CD4-positive, alpha-beta T cell treated with Interferon alpha-2 for 1 hour (primary cell): Measurements from ENCODE around the gene WDR33.
"Not testable (repeated sequence)": the region's sequence is repeated elsewhere in the genome, so short reads cannot be mapped to it uniquely, and the experiment has no call there.

Experiments used
- DNase-seq, 2 donors: peaks; one replicate each; pipeline ENCODE4 v3.0.0-alpha.2; 2020 to 2022

WDR33 gene

DNA sequence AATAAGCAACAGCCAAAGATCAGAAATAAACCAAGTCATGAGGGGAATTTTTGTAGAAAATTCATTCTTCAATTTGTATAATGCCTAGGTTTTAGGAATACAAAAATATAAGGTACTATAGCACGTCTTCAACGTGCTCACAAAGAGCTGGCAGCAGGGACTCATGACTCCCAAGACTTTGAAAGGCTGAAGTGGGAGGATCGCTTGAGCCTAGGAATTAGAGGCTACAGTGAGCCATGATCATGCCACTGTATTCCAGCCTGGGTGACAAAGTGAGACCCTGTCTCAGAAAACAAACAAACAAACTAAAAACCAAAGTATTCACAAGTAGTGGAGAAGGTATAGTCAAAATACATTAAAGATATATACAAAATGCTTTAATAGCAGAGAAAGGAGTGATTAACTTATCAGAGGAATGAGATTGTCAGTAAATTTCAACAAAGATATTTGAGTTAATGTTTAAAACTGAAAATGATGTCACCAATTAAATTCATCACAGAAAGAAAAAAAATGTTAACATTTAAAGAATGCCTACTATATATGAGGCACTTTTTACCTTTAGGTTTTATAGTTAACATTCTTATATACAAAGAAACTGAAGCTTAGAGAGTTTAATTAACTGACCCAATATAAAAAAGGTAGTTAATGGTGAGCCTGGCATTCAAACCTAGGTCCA is 3.2 kb downstream of the WDR33 start:
- no peak for DNase-seq

DNA sequence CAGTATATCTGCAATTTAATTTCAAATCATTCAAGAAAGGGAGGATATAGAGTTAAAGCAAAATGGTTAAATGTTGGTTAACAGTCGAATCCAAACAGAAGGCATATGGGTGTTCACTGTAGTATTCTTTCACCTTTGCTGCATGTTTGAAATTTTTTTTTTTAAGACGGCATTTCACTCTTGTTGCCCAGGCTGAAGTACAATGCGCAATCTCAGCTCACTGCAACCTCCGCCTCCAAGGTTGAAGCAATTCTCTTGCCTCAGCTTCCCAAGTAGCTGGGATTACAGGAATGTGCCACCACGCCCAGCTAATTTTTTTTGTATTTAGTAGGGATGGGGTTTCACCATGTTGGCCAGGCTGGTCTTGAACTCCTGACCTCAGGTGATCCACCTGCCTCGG is 4.1 kb downstream of the WDR33 start:
- DNase-seq = not testable (repeated sequence)

DNA sequence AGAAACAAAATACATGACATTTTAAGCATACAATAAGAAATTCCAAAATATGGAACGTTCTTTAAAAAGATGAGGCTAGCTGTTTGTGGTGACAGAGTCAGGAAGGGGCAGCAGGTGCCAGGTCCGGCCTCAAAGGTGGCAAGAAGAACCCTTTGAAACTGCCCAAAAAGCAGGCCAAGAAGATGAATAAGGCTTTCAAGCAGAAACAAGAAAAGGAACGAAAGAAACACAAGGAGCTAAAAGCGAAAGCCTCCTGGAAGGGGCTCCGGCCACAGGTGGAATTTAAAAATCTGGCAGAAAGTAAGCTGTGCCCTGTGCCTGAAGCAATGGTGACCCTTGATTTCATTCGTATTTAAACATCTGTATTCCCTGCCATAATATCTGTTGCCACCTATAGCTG is 5.5 kb downstream of the WDR33 start:
- DNase-seq = no peak

DNA sequence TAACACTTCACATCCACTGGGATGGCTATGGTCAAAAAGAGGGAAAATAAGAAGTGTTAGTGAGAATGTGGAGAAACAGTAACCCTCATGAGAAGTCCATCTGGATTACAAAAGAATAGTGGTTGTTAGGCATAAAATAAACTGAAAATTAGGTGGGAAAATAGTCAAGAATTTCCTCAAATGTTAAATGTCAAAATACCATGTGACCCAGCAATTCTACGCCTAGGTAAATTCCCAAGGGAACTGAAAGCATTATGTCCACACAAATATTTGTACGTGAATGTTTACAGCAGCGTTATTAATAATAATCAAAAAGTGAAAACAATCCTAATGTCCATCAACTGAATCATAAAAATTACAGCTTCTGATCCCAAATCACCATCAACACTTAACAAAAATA is 11.0 kb downstream of the WDR33 start:
- no peak for DNase-seq

DNA sequence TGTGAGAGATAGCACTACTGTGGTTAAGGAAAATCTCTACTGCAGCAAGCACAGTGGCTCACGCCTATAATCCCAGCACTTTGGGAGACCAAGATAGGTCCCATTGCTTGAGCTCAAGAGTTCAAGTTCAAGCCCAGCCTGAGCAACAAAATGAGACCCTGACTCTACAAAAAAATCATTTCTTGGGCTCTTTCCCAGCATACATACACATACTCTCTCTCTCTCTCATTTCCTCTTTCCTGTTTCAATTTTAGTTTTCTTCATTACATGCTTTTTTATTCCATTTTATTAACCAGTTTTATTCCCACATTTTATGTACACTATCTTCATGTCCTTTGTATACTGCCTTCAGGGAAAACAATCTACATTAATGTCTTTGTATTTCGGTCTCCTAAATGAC is 14.6 kb downstream of the WDR33 start:
- no peak for DNase-seq

DNA sequence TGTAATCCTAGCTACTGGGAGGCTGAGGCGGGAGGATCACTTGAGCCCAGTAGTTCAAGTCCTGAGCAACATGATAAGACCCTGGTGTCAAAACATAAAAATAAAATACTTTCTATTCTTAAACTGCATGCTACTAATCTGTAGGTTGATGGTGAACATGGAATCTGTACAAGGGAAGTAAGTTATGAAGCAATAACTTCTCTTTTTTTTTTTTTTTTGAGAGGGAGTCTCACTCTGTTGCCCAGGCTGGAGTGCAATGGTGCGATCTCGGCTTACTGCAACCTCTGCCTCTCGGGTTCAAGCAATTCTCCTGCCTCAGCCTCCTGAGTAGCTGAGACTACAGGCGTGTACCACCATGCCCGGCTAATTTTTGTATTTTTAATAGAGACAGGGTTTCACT is 16.1 kb downstream of the WDR33 start:
- not testable (repeated sequence) for DNase-seq

DNA sequence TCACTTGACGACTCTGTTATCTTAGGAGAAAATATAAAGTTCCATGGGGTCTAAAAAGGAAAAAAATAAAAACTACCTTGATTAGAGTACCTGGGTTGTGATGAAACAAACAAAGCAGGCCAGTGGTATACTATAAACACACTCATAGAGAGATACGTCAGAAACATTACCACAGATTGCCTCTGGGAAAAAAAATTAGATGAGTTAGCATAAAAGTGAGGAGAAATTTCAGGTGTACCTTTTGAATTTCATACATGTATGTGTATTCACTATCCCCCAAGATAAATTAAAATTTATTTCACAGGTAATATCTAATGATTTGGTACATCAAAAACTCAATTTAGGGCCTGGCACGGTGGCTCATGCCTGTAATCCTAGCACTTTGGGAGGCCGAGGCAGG is 18.2 kb downstream of the WDR33 start:
- DNase-seq = no peak

DNA sequence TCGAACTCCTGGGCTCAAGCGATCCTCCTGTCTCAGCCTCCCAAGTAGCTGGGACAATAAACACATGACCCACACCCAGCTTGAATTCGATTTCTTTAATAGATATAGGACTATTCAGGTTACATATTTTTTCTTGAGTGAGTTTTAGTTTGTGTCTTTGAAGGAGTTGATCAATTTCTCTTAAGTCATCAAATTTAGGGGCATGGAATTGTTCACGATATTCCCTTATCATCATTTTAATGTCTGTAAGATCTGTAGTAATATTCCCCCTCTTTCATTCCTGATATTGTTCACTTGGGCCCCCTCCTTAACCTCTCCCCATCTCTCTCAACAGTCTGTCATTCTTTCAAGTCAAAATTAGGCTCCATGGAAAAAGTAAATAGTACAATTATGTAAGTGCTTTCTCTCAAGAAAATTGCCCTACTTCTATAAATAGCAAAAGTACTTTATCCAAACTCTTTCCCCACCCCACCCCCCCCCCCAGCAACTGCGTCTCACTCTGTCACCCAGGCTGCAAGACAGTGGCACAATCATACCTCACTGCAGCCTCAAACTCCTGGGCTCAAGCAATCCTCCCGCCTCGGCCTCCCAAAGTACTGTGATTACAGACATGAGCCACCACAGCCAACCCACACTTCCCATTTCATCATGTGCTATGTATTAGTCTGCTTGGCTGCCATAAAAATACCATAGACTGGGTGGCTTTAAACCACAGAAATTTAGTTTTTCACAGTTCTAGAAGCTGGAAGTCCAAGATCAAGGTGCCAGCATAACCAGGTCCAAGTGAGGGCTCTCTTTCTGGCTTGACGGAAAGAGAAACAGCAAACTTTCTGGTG is 20.1 kb downstream of the WDR33 start:
- DNase-seq = no peak

DNA sequence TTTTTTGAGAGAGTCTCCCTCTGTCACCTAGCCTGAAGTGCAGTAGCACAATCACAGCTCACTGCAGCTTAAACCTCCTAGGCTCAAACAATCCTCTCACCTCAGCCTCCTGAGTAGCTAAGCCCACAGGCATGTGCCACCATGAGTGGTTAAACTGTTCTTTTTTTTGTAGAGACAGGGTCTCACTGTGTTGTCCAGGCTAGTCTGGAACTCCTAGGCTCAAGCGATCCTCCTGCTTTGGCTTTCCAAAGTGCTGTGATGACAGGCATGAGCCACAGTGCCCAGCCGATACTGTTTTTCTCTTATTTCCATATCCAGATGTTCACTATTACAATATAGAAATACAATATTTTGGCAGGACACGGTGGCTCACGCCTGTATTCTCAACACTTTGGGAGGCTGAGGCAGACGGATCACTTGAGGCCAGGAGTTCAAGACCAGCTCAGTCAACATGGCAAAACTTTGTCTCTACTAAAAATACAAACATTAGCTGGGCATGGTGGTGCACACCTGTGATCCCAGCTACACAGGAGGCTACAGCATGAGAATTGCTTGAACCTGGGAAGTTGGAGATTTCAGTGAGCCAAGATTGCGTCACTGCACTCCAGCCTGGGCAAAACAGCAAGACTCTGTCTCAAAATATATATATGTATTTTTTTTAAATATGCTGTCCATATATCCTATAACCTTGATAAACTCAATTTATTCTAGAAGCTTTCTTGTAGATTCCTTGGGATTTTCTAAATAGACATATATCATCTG is 24.7 kb downstream of the WDR33 start:
- no peak for DNase-seq

DNA sequence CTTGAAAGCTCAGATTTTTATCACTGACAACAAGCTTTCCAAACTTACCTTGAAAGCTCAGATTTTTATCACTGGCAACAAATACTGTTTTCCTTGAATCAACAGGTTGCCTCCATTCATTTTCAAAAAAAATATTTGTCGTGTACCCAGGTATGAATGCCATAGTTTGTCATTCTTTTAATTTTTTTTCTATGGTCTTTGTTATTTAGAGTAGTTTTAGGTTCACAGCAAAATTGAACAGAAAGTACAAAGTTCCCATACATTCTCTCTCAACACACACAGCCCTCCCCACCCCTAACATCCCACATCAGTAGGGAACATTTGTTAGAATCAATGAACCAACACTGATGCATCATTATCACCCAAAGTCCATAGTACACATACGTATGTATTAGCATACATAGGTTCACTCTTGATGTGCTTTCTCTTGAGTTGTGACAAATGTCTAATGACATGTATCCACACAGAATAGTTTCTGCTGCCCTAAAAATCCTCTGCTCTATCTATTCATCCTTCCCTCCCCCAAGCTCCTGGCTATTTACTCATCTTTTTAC is 25.9 kb downstream of the WDR33 start:
- no peak for DNase-seq

DNA sequence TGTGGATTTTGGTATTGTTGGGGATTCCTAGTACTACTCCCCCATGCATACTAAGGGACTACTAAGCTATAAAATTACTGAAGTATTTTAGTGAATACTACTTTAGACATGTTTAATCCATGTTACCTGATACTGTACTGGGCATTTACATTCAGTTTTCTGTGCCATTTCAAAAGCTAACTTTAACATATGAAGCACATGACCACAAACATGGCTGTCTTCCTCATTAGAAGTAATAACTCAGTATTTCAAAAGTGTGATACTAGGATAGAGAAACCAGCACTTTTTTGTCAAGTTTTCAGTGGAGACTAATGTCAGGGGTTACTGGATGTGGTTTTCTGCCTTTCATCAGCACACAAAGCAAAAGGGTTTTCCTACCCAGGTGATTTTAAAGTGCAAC is 27.9 kb downstream of the WDR33 start:
- DNase-seq = no peak

DNA sequence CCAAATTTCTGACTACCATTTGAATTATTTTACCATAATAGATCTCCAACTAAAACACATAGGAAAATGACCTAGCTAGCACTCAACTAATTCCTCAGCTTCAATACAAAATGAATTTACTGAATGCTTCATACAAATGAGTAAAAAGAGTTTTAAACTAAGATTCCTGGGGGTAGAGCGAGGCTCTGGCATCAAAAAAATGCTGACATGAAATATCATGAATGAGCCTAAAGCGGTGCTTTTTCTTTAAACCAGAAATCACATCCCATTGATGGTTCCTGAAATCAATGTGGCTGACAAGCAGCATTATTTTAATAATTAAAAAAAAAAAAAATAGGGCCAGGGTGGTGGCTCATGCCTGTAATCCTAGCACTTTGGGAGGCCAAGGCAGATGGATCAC is 32.1 kb downstream of the WDR33 start:
- DNase-seq = no peak

DNA sequence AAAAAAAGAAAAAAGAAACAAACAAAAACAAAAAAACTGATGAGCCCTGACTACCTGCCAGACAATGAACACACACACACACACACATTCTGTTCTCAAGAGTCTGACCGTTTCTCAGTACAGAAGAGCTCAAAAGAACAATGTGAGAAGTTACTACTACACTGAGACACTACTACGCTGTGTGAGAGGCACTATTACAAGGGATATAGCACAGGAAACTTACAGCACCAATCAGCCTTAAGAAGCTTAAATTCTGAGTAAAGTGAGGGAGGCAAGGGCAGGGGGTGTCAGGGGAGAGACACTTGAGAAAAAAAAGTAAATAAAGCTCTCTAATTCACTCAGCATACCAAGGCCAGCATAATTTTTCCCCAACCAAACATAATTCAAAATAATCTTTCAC is 32.5 kb downstream of the WDR33 start:
- DNase-seq = no peak

DNA sequence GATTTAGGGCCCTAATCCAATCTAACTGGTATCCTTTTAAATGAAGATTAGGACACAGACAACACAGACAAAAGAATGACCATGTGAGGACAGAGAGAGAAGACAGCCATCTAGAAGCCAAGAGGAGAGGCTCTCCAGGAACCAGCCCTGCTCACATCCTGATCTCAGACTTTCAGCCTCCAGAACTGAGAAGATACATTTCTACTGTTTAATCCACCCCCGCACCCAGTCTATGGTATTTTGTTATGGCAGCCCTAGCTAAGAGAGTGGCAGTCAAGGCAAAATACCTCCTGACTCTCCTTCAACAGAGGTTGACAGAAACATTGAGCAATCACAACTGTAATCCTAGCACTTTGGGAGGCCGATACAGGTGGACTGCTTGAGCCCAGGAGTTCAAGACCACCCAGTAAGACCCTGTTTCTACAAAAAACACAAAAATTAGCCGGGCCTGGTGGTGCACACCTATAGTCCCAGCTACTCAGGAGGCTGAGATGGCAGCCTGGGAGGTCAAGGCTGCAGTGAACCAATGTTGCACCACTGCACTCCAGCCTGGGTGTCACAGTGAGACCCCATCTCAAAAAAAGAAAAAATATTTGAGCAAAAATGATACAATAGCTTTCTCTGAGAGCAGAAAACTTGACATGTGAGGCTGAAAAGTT is 34.7 kb downstream of the WDR33 start:
- no peak for DNase-seq

DNA sequence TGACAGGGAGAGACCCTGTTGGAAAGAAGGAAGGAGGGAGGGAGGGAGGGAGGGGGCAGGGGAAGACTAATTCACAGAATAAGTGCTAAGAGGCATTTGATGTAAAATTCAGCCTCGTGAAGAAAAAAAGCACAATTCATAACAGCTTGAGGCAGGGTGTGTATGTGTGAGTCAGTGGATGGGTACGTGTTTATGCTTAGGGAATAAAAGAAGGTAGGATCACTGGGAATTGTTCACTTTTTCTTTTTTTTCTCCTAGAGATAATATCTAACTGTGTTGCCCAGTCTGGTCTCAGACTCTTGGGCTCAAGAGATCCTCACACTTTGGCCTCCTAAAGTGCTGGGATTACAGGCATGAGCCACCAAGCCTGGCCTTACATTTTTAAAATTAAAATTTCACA is 39.2 kb downstream of the WDR33 start:
- no peak for DNase-seq

DNA sequence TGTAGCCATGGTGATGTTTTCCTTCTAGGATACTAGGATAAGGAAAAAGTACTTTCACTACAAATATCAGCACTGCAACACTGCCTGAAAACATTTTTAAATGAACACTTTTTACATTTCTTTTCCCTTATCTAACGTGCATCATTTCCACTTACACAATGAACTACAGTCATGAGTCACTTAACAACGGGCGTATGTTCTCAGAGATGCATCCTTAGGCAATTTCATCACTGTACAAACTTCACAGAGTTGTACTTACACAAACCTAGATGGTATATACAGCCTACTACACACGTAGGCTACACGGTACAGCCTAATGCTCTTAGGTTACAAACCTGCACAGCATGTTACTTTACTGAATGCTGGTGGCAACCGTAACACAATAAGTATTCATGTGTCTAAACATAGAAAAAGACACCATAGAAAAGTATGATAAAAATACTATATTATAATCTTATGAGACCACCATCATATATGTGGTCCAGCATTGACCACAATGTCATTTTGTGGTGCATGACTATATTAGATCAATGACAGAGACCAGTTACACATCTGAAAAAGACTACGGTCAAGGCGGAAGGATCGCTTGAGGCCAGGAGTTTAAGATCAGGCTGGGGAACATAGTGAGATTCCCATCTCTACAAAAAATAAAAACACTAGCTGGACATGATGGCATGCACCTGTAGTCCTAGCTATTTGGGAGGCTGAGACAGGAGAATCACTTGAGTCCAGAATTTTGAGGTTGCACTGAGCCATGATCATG is 39.8 kb downstream of the WDR33 start:
- DNase-seq = no peak

DNA sequence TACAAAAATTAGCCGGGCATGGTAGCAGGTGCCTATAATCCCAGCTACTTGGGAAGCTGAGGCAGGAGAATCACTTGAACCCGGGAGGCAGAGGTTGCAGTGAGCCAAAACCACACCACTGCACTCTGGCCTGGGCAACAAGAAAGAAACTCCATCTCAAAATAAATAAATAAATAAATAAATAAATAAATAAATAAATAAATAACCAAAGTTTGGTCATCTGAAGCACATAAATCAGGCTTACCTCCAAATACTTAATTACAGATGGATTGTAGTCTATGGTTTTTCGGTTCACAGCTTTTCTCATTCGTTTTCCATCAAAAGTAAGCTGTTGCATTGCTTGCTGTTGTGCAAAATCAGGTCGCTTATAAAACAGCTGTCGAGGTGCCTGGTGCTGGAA is 40.4 kb downstream of the WDR33 start:
- not testable (repeated sequence) for DNase-seq

DNA sequence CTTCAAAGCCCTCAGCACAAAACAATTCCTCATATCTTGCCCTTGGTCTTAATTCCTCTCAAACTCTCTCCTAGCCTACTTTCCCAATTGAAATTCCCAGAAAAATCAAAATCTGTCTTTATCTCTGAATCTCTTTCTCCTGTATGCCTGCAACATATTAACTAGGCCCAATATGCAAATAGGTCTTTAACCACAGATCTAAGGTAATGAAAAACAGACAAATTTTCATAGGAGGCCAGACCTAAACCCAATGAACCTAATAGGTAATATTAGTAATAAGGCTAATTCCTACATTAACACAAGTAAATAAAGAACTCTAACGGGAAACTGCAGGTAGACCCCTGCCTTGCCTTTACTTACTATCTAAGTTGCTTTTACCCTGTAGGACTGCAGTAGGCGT is 41.4 kb downstream of the WDR33 start:
- no peak for DNase-seq

DNA sequence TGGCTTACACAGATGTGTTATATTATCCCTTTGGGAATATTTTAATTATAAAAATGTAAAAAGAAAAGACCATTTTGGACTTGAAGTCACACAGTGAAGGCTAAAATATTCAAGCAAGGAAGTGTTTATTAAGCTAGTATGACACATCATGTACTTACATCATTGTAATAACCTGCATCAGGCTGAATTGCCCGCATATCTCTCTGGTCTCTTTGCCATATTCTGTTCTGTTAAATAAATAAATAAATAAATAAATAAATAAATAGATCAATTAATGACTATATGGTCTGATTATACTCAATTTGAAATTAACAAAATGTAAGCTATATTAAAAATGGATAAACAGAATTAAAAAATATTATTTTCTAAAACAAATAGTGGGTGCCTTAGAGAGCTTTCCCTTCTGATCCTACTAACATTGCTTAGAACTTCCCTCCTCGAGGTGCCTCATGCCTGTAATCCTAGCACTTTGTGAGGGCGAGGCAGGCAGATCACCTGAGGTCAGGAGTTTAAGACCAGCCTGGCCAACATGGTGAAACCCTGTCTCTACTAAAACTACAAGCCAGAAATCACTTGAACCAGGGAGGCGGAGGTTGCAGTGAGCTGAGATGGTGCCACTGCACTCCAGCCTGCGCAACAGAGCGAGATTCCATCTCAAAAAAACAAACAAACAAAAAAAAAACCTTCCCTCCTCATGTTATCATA is 42.0 kb downstream of the WDR33 start:
- DNase-seq = no peak

DNA sequence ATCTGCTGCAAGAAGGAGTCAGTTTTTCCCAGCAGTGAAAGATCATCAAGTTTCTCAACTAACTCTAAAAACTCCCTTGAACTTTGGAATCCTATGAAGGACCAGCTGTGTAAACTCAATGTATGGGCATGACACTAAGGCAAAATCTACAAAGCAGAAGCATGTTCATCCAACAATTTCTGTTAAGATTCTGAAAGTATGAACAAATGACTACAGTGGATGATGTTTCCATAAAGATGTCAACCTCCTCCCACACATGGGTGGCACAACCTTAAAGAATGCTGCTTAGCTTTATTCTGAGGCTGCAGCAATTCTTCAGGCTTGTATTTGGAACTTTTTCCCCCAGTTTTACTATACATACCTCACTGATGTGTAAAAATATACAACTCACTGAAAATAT is 47.2 kb downstream of the WDR33 start:
- DNase-seq = no peak

DNA sequence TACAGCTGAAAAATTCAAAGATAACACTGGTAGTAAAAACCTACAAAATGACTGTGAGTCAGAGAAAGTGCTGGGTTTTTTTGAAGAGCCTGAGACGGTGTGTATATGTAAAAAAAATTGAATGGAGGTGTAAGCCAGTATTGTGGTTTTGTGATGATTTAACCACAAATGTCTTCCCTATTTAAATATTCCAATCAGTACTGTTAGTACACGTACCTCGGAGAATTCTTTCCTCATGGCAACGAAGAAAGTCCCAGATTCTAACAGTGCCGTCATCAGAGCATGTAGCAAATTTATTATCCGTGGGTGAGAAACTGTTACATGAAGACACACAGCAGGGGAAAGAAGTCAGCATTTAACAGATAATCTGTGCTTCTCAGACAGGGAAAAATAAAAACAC is 48.1 kb downstream of the WDR33 start:
- no peak for DNase-seq

DNA sequence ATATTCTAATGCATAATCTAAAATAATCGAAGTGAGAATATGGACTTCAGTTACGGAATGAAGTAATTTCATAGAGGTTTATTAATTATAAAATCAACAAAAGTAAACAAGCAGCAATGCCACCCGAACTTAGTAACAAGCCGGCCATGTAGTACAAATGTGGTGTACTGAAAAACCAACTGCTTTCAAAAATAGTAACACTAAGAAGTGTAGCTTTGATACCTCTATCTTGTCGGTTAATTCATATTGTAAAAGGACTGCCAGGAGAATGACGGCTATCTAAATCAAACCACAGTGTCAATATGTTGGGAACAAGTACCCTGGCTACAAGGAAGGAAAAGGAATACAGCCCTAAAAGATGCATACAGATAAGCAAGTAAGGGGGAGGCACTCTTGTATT is 48.5 kb downstream of the WDR33 start:
- DNase-seq = no peak
